ENCODE results near the gene TBXA2R.

- no peak for TF ChIP-seq SPI1 (IDR thresholded peaks at IDR 0.05; ENCODE audit: borderline replicate concordance, low read depth)
- no peak for TF ChIP-seq CTCF (IDR thresholded peaks at IDR 0.05; ENCODE audit: insufficient read depth, low read length)
- TF ChIP-seq POLR2AphosphoS5 (IDR thresholded peaks at IDR 0.05; ENCODE audit: low read depth): no peak
- TF ChIP-seq REST (IDR thresholded peaks at IDR 0.05; ENCODE audit: insufficient replicate concordance, low read depth): no peak
- TF ChIP-seq GABPA (IDR thresholded peaks at IDR 0.05; ENCODE audit: low read depth): no peak
Observed at GRCh38 chr19:3586127-3586626, 20.5 kb downstream of the TBXA2R start.
